LoVo (cell line): ENCODE results near the gene DNM3.

Experiments
- DNase-seq: peaks from one replicate; pipeline ENCODE4 v3.0.0-alpha.2; 2016; ENCODE audit warnings: low spot score

Gene DNM3

DNA sequence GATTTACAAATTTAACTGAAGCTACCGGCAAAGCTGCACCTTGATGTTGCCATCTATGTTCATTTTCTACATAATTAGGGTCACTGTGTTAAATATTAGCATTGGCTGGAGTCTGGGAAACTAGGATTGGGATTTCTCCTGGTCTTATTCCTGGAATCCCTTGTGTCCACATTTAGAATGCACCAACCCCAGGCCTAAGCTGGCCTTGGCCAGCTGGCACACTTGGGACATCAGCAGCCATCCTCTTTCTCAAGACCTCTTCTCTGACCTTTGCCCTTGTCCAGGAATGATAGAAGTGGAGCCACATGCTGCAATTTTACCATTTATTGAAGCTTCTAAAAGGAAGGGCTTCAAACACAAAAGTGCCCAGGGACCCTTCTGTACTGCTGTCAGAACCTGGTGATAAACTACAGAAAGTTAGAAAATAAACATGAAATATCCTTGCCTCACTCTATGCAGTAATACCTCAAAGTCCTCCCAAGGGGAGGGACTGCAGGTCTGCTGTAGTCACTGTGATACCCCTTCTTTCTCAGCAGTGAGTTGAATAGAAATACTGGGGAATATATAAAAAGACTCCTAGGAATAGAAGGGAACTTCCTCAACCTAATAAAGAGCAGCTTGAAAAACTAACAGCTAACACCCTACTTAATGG is 616.3 kb downstream of the DNM3 start:
- no peak for DNase-seq

DNA sequence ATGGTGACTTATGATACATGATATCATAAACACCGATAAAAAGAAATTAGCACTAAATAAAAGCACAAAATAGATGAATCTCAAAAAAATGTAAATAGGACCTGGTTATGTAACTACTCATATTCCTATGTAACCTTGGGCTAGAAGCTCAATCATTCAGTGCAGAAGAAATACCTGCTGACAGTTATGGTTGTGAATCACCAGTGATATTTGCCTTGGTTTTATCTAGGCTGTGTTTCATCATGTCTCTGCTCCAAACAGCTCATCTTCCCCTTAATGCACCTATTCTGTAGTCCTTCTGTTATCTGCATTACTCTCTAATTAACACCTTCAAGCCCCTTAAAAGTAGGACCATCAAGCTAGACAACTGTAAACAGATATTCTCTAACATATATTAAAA is 618.9 kb downstream of the DNM3 start:
- no peak for DNase-seq

- DNase-seq, result no peak
Measured at GRCh38 chr1:172460887-172461315, 619.6 kb downstream of the DNM3 start.
